HG03571 (cell line): ENCODE data around the gene IL20RB.
"Not testable (repeated sequence)": the region's sequence is repeated elsewhere in the genome, so short reads cannot be mapped to it uniquely, and the experiment has no call there.

Experiments
- ATAC-seq: cut with Tn5 transposase; IDR thresholded peaks from one replicate; pipeline ENCODE4 v1.9.1; 2021; ENCODE audit not compliant: unreplicated experiment

Gene IL20RB

DNA sequence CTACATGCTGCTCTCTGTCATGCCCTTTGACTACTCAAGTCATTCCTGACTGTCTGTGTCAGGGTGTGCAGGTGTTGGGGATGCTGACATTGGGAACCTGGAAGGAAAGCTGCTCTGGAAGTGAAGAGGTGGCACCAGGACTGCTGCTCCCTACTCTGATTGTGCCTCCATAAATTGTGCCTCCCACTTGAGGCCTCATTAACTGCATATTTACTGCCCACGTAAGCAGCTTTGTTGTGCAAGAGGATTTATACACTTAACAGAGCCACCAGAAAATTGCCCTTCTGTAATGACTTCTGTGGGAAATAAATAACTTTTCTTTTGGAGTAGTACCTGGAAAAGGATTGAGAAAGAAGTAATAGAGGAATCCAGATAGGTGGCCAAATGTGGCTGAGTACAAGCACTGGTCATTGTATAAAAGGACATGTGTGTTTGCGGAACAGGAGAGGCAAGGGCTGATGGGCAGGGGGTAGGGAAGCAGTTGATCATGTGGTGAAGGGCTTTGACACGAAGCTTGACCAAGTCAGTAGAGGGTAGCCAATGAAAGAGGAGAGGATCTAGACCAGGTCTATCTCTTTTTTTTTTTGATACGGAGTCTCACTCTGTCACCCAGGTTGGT, 24.8 kb downstream of the IL20RB start:
- ATAC-seq, result no peak

DNA sequence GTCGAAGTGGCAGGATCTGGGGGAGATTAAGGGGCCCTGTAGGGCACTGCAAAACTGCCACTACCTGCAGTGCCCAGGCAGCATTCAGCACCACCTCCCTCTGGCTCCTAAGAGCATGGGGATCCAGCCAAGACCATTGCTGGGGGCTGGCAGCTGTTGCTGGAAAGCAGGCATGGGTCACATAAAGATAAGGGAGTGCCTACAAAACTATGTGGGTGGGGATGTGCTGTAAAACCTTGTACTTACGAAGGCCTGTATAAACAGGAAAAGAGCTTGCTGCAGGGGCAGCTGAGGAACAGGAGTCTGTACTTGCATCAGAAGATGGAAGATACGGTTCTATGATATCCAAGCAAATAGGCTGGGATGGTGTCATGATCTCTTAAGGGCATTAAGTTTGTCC, 27.1 kb downstream of the IL20RB start:
- no peak for ATAC-seq

DNA sequence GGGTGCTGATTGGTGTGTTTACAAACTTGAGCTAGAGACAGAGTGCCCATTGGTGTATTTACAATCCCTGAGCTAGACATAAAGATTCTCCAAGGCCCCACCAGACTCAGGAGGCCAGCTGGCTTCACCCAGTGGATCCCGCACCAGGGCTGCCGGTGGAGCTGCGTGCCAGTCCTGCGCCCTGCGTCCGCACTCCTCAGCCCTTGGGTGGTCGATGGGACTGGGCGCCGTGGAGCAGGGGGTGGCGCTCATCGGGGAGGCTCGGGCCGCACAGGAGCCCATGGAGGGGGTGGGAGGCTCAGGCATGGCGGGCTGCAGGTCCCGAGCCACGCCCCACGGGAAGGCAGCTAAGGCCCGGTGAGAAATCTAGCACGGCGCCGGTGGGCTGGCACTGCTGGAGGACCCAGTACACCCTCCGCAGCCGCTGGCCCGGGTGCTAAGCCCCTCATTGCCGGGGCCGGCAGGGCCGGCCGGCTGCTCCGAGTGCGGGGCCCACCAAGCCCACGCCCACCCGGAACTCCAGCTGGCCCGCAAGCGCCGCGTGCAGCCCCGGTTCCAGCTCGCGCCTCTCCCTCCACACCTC, 29.7 kb downstream of the IL20RB start:
- not testable (repeated sequence) for ATAC-seq

DNA sequence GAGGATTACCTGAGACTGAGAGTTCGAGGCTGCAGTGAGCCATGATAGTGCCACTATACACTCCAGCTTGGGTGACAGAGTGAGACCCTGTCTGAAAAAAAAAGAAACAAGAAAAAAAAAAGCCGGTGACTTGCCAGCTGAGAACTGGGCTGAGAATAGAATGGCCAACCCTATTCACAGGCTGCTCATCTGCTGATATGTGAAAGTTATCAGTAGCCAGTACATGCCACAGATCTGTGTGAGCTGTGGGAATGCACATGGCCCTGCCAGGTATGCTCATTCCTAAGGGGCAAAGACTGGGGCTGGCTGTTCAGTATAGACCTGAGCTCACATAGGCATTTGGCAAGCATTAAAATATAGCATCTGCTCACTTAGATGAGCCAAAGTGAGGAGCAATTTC, 30.9 kb downstream of the IL20RB start:
- no peak for ATAC-seq

DNA sequence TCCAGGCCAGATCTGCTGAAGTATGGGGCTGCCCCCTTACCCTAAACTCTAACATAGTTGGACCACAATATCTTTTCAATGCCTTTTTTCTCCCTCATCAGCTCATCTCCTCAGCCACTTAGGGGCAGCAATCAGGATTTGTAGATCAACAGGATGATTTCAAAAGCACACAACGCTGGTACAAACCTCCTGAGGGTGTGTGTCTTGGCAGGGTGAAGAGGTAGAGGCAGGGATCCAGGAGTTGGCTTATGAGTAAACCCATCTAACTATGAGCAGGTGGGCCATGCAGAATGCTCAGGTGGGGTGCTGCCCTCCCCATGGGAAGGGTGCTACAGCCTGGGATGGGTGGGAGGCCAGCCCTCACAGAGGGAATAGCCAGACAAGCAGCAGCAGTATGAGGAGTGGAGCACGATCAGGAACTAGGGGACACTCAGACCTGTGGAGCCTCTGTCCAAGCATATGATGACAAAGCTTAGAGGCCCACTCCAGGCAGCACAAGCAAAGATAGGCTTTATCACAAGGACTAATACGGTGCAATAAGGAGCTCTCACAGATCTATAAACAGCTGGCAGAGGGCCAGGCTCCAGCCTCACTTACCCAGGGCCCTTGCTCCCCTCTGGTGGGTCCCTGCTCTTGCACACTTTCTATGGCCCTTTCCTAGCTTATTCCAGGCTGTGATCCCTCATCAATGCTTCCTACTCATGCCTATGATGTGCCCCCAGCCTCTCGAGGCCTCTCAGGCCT, 32.2 kb downstream of the IL20RB start:
- no peak for ATAC-seq

DNA sequence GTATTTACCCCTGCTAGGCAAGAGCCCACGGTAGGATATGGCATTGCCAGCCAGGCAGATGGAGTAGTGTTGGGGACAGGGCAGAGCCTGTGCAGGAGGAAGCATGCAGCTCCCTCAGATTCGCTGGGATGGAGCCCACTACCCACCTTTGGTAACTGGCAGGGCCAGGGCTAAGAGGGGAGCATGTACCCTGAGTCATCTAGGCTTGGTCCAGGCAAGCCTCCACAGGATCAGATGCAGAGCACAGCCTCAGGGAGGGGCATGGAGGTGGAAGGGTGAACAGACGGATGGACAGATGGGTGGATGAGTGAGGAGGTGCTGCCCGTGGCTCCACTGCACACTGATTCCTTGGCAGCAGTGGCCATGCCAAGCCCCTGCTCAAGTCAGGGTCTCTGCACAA, 33.0 kb downstream of the IL20RB start:
- no peak for ATAC-seq

DNA sequence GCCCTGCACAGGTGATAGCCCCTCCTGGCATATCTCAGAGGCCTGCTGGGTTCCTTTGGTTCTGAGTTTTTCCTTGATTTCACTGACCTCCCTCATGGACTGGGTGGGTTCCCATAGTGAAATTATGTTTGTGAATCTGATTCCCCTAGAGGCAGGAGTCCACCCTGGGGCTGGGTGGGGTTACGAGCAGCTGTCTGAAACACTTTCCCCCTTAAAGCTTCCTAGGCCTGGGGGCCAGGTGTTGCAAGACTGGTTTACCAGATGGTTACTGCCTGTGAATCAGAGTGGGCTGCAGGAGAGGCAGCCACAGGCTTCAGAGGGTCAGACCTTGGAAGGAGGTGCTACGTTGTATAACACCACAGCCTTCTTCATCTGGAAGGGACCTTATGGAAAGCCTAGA, 34.3 kb downstream of the IL20RB start:
- no peak for ATAC-seq

DNA sequence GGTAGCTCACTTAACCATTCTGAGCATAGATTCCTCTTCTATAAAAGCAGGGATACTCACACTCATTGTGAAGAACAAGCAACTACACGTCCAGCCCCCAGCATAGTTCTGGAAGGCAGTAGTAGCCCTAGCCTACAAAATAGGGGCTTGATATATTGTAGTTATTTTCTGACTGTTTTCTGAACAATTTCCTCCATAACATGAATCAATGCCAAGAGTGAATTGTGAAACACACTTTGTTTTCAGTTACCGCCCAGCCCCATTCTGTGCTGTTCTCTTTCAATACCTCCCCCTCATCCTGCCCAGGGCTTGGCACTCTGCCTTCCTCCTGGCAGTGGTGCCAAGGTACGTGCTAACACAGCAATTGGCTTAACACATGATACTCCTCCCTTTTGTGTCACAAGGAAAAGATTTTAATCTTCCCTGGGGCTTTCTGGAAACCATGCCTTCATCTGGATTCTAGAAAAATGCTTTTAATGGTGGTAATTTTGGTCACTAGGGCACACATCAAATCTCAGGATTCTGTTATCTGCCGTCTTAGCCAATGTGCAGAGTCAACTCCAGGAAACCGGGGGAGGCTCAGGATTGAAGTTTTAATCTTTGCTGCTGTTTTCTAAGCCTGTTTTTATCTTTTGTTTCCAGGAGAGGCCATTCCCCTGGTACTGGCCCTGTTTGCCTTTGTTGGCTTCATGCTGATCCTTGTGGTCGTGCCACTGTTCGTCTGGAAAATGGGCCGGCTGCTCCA, 37.2 kb downstream of the IL20RB start:
- ATAC-seq, result no peak

DNA sequence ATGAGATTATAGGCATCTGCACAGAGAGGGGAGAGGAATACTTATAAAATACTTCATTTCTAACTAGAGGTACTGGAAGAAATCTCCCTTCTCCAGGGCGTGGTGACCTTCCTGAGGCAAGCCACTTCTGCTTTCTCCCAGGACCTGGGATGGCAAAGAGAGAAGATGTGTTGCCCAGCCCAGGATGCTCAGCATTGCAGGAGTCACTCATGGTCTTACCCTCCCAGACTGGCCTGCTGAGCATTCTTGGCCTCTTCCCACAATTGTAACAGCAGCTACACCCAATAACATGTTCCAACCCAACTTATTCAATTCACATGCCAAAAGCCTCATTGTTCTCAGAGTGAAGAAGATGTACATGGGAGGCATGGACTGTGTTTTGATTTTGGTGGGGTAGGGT, 37.9 kb downstream of the IL20RB start:
- no peak for ATAC-seq

DNA sequence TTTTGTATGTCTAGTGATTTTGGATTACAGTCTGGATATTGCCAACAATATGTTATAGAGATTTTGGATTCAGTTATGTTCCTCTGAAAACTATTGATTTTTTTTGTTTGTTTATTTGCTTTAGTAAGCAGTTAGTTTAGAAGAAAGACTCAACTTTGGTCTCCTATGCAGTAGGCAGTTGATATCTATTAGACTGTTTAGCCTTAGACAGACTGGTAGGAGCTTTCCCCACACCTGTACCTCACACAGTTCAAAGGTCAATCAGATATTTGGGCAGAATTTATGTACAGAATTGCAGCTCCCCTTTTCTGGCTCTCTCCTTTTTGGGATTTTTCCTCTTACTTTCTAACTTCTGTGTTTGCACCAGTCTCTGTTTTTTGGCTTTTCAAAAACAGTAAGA, 42.3 kb downstream of the IL20RB start:
- no peak for ATAC-seq

DNA sequence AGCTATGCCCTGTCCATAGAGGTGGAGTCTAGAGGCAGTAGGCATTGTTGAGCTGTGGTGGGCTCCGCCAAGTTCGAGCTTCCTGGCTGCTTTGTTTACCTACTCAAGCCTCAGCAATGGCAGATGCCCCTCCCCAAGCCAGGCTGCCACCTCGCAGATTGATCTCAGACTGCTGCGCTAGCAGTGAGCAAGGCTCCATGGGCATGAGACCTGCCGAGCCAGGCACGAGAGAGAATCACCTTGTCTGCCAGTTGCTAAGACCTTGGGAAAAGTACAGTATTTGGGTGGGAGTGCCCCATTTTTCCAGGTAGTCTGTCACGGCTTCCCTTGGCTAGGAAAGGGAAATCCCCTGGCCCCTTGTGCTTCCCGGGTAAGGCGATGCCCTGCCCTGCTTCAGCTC, 49.6 kb downstream of the IL20RB start:
- not testable (repeated sequence) for ATAC-seq

DNA sequence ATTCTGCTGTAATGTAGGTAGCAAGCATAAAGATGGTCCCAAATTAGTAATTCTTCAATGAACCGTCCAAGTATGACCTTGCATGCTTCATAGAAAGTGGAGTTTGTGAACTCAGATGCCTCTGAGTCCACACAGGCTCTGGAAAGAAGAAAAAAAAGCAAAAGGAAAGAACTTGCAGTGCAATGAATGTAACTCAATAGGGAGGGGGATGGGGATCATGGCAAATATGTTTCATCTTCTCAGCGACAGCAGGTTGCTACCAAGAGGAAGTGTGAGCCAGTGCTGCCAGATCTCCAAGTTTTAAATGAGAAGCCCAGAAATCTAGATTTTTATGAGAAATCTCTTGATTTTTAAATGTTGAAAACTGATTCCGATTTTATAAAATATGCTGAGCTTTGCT, 50.3 kb downstream of the IL20RB start:
- no peak for ATAC-seq

DNA sequence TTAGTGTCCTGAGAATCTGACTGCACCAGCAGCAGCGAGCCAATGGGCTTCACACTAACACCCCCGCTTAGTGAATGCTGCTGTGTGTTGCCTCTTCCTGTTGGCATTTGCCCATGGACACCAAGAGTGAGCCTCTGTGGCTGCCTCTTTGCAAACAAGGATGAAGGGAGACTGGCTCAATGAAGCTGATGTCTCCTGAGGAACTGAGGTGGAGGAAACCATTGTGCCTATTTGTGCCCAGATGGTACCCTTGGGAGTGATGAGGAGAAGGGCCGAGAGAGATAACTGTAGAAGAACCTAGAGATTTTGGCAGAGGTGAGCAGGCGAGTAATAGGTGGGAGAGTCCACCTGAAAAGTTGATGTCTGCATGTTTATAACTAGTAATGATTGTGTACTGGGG, 51.2 kb downstream of the IL20RB start:
- ATAC-seq, result no peak

DNA sequence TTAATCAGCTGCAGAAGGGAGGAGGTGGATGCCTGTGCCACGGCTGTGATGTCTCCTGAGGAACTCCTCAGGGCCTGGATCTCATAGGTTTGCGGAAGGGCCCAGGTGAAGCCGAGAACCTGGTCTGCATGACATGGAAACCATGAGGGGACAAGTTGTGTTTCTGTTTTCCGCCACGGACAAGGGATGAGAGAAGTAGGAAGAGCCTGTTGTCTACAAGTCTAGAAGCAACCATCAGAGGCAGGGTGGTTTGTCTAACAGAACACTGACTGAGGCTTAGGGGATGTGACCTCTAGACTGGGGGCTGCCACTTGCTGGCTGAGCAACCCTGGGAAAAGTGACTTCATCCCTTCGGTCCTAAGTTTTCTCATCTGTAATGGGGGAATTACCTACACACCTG, 52.4 kb downstream of the IL20RB start:
- no peak for ATAC-seq

DNA sequence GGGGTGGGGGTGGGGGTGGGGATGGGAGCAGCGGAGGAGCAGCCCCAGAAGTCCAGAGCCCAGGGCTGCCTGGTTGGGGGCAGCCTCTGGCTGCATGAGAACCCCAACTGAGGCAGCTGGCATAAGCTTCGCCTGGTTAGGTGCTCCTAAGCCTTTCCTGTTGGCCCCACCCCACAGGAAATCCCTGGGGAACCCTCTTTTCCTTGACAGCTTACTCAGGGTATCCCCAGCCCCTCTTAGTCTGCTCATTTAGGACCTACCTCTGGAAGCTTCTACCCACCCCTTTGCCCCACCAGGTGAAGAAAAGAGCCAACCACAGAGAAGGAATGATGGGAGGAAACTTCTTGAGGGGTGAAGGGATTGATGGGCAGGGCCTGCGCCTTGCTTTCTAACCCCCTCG, 53.4 kb downstream of the IL20RB start:
- no peak for ATAC-seq

DNA sequence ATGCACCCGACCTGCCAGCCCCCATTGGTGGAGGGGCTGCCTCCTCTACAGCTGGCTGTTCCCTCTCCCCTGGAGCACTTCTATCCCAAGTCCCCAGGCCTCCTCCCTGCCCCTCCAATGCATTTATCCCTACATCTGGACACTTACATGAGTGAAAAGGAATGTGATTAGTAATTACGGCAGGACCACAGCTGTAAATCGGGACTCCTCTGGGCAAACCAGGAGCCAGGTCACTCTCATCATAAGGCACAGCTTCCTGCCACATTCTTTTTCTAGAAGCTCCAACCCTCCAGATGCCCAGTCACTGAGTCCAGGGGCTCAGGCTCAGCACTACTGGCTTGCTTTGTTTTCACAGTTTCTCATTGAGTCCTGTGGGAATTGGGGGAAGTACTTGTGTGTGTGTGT, 54.3 kb downstream of the IL20RB start:
- no peak for ATAC-seq

DNA sequence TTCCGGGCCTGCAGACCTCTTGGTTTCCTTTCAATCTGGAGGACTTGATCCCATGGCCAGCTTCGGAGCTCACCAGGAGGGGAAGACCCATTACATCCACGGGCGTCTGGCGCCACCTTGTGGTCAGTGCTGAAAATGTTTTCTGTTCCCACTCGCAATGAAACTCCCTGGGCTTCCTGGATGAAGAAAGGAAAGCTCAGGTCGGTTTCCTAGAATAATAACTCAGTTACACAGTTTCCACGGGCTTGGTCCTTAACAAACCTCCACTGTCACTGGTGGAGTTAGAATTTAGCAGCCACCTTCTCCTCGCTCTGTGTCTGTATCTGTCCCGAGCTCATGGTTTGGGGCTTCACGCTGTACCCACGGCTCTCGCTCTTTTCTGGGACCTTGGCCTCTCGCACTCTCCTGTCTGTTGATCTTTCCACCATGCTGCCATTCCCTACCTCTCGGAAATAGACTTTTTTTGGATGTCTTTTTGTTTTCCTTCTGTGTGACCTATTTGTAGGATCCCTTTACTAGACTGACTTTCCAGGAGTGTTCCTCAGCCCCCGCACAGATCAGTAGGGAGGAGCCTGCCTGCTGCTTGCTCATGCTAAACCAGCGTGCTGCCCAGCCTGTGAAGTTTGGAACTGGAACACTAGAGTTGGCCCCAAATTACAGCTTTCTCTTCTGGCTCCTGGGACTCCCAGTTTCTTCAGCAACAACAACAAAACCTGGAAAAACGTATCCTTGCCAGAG, 56.3 kb downstream of the IL20RB start:
- ATAC-seq, result peak; percentile 69

DNA sequence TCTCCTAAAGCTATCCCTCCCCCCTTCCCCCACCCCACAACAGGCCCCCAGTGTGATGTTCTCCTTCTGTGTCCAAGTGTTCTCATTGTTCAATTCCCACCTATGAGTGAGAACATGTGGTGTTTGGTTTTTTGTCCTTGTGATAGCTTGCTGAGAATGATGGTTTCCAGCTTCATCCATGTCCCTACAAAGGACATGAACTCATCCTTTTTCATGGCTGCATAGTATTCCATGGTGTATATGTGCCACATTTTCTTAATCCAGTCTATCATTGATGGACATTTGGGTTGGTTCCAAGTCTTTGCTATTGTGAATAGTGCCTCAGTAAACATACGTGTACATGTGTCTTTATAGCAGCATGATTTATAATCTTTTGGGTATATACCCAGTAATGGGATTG, 59.5 kb downstream of the IL20RB start:
- not testable (repeated sequence) for ATAC-seq

DNA sequence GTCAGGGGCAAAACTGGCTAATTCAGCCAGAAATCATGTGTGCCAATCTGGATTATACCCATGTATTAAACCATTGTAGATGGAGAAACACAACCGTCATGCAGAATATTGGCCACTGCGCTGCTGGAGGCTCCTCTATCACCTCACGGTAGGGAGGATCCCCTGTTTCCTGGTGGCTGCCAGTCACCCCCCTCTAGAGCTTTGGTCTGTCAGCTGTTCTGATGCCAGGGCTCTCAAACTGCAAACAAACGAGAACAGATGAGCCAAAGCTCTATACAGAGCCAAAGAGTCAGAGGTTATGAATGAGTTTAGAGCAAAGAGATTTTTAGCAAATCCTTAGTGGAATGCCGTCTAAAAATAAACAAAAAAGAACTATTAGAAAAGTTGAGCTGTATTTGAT, 62.5 kb downstream of the IL20RB start:
- no peak for ATAC-seq

DNA sequence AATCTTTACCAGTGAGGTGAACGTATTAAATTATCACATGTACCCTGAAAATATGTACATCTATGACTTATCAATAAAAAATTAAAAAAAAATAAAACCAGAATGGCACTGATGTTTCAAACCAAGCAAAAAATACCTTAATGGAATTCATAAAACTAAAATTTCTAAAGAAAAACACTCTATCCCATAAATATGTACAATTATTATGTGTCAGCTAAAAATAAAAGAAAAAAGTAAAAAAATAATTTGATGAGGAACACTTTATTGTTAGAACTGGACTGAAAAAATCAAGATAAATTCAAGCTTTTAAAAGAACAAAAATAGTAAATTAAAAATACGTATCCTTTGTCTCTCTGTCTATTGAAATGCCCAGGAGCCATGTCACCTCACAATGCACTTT, 63.1 kb downstream of the IL20RB start:
- ATAC-seq, result no peak

DNA sequence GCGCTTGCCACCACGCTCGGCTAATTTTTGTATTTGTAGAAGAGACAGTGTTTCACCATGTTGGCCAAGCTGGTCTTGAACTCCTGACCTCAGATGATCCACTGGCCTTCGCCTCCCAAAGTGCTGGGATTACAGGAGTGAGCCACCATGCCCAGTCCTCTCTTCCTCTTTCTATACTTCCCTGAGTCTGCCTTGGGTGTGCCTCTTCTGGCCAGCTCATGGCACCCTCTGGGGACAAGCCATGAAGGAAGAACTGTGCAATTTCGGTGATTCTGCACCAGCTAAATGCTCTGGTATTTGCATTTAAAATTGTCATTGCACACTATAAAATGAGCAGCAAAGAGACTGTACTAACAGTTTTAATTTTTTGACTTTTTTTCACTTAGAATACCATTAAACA, 66.6 kb downstream of the IL20RB start:
- ATAC-seq, result no peak
